Esophagus squamous epithelium (tissue), 4 donors: ENCODE measurements around the gene PLOD2.

ENCODE experiments used
- POLR2A ChIP-seq, 4 donors: fragments of 450-650 bp; IDR thresholded peaks; one replicate each; pipeline ENCODE4 v1.6.1; 2017; ENCODE audit warnings: antibody characterized with exemption in 4 of 4, mild to moderate bottlenecking in 4 of 4, moderate library complexity in 3 of 4
- TF ChIP-seq, protein P1 (sequence below), 6 experiments: fragments of 450-650 bp in 4 of 6; fragments of 200-600 bp in 2 of 6; sonication (generic) in 2 of 6; IDR thresholded peaks; one replicate each; pipeline ENCODE4 v1.5.1; 2016 to 2019; ENCODE audit warnings: antibody characterized with exemption in 6 of 6, mild to moderate bottlenecking in 4 of 6, moderate library complexity in 4 of 6

GRCh38 chr3:146102885-146103284 lies 58.1 kb downstream of the PLOD2 start:
- TF ChIP-seq, protein P1, sequence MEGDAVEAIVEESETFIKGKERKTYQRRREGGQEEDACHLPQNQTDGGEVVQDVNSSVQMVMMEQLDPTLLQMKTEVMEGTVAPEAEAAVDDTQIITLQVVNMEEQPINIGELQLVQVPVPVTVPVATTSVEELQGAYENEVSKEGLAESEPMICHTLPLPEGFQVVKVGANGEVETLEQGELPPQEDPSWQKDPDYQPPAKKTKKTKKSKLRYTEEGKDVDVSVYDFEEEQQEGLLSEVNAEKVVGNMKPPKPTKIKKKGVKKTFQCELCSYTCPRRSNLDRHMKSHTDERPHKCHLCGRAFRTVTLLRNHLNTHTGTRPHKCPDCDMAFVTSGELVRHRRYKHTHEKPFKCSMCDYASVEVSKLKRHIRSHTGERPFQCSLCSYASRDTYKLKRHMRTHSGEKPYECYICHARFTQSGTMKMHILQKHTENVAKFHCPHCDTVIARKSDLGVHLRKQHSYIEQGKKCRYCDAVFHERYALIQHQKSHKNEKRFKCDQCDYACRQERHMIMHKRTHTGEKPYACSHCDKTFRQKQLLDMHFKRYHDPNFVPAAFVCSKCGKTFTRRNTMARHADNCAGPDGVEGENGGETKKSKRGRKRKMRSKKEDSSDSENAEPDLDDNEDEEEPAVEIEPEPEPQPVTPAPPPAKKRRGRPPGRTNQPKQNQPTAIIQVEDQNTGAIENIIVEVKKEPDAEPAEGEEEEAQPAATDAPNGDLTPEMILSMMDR (IDR thresholded peaks at IDR 0.05): no peak
- TF ChIP-seq POLR2A (IDR thresholded peaks at IDR 0.05): no peak
